CD14-positive monocyte (primary cell): ENCODE measurements around the gene SUCLG2. TPM values are rescaled to one million over a fixed set of nuclear protein-coding genes. Genes with fewer than 3 reads are reported as not detected.
A peak's percentile ranks its signal among the peaks of the same experiment; 100 is the strongest.

Source experiments
- DNase-seq, 3 donors: peaks; one replicate each; pipeline ENCODE4 v3.0.0-alpha.2; 2011 to 2022
- H2AFZ ChIP-seq: 2 replicates; pipeline ENCODE4 v1.6.0; 2012; ENCODE audit warnings: mild to moderate bottlenecking, low read depth, low read length, inconsistent platforms; ENCODE audit not compliant: insufficient read depth, poor library complexity, severe bottlenecking
- H3K27ac ChIP-seq, 2 donors: 1 replicate in 1 of 2; 2 replicates in 1 of 2; pipeline ENCODE4 v1.5.1; 2012 to 2013; ENCODE audit warnings: low read length in 2 of 2, control low read depth in 1 of 2, inconsistent platforms in 1 of 2, low read depth in 1 of 2, mild to moderate bottlenecking in 1 of 2
- H3K27me3 ChIP-seq, 2 donors: one replicate each; pipeline versions ENCODE4 v1.6.0 to v1.6.1; 2011 to 2013; ENCODE audit warnings: low read length in 2 of 2; ENCODE audit not compliant: control insufficient read depth in 2 of 2, insufficient read depth in 2 of 2
- H3K36me3 ChIP-seq, 2 donors: replicated peaks in 1 of 2; 1 replicate in 1 of 2; 2 replicates in 1 of 2; pipeline versions ENCODE4 v1.5.1 to v1.6.1; 2012 to 2013; ENCODE audit warnings: low read length in 2 of 2, control low read depth in 1 of 2, inconsistent platforms in 1 of 2, mild to moderate bottlenecking in 1 of 2; ENCODE audit not compliant: insufficient read depth in 2 of 2, control insufficient read depth in 1 of 2
- H3K4me1 ChIP-seq, 2 donors: 1 replicate in 1 of 2; 2 replicates in 1 of 2; pipeline versions ENCODE4 v1.5.1 to v1.6.1; 2012 to 2013; ENCODE audit warnings: low read length in 2 of 2, control low read depth in 1 of 2, inconsistent platforms in 1 of 2, mild to moderate bottlenecking in 1 of 2, moderate library complexity in 1 of 2; ENCODE audit not compliant: insufficient read depth in 2 of 2, control insufficient read depth in 1 of 2
- H3K4me2 ChIP-seq: replicated peaks from 2 replicates; pipeline ENCODE3; 2012; ENCODE audit warnings: low read length, moderate library complexity, mild to moderate bottlenecking; ENCODE audit not compliant: poor library complexity, severe bottlenecking; ENCODE audit errors: extremely low read depth
- H3K4me3 ChIP-seq, 3 experiments: fragments of 200-600 bp in 1 of 3; sonication (generic) in 1 of 3; replicated peaks in 1 of 3; 1 replicate in 2 of 3; 2 replicates in 1 of 3; pipeline ENCODE4 v1.5.1; 2011 to 2013; ENCODE audit warnings: low read length in 3 of 3, mild to moderate bottlenecking in 3 of 3, control low read depth in 2 of 3, low read depth in 2 of 3, inconsistent platforms in 1 of 3, moderate library complexity in 1 of 3
- H3K79me2 ChIP-seq: 2 replicates; pipeline ENCODE4 v1.6.0; 2012; ENCODE audit warnings: mild to moderate bottlenecking, control low read depth, inconsistent platforms, low read length, moderate library complexity; ENCODE audit not compliant: insufficient read depth
- H3K9ac ChIP-seq: 2 replicates; pipeline ENCODE4 v1.6.0; 2017; ENCODE audit warnings: low read length, mild to moderate bottlenecking; ENCODE audit not compliant: insufficient read depth, poor library complexity, severe bottlenecking
- H3K9me3 ChIP-seq, 2 donors: replicated peaks in 1 of 2; 1 replicate in 1 of 2; 2 replicates in 1 of 2; pipeline versions ENCODE4 v1.5.1 to v1.6.1; 2012 to 2013; ENCODE audit warnings: low read length in 2 of 2, control low read depth in 1 of 2; ENCODE audit not compliant: control insufficient read depth in 1 of 2, insufficient read depth in 1 of 2
- H4K20me1 ChIP-seq: 2 replicates; pipeline ENCODE4 v1.6.0; 2012; ENCODE audit warnings: mild to moderate bottlenecking, low read length, control low read depth, moderate library complexity; ENCODE audit not compliant: insufficient read depth
- H3K27ac Mint-ChIP-seq, 7 donors: one replicate each; pipeline ENCODE4 v1.8.0; 2020; ENCODE audit warnings: mild to moderate bottlenecking in 7 of 7, mixed read lengths in 7 of 7, moderate library complexity in 6 of 7, inconsistent platforms in 2 of 7
- H3K27me3 Mint-ChIP-seq, 3 donors: one replicate each; pipeline ENCODE4 v1.8.0; 2021 to 2022; ENCODE audit warnings: low read depth in 3 of 3, mild to moderate bottlenecking in 3 of 3, mixed read lengths in 3 of 3, moderate library complexity in 3 of 3, inconsistent platforms in 1 of 3
- H3K36me3 Mint-ChIP-seq, 2 donors: one replicate each; pipeline ENCODE4 v1.8.0; 2020; ENCODE audit warnings: mixed read lengths in 2 of 2, inconsistent platforms in 1 of 2, mild to moderate bottlenecking in 1 of 2
- H3K4me1 Mint-ChIP-seq: one replicate; pipeline ENCODE4 v1.8.0; 2020; ENCODE audit warnings: mild to moderate bottlenecking, mixed read lengths
- H3K4me3 Mint-ChIP-seq, 2 donors: one replicate each; pipeline ENCODE4 v1.8.0; 2020; ENCODE audit warnings: mild to moderate bottlenecking in 2 of 2, mixed read lengths in 2 of 2, moderate library complexity in 1 of 2
- H3K9me3 Mint-ChIP-seq, 7 donors: one replicate each; pipeline ENCODE4 v1.8.0; 2020 to 2022; ENCODE audit warnings: mixed read lengths in 7 of 7, mild to moderate bottlenecking in 6 of 7, moderate library complexity in 6 of 7, inconsistent platforms in 2 of 7
- WGBS: methylation state at CpG from one replicate; pipeline ENCODE4 v1.1.5; 2013; ENCODE audit warnings: missing lambda C conversion rate; ENCODE audit not compliant: insufficient coverage; 5-methylcytosine and 5-hydroxymethylcytosine counted together
- intact Hi-C, 2 donors: fragments of 100-400 bp; cut with micrococcal nuclease; formaldehyde crosslinking; loops; one replicate each; pipeline versions ENCODE4 v1.15.0 to v1.15.1; 2023
- polyA plus RNA-seq, 3 donors: library from polyadenylated mRNA; depleted of rRNA in 1 of 3; unstranded in 2 of 3; stranded (reverse) in 1 of 3; fragments of 300-500 nt in 2 of 3; fragments of >200 nt in 1 of 3; fragmentation: Illumina TruSeq in 2 of 3; gene quantifications; 1 replicate in 2 of 3; 2 replicates in 1 of 3; pipeline ENCODE4 v1.2.3, GENCODE V29; 2012 to 2021
- TF ChIP-seq, protein P1 (sequence below): fragments of 200-600 bp; IDR thresholded peaks from one replicate; pipeline ENCODE4 v1.8.0; 2022; ENCODE audit warnings: antibody characterized with exemption, mild to moderate bottlenecking

Gene SUCLG2
- polyA plus RNA-seq, 3 donors: 10.8 to 37.5 (median 32.9) TPM

DNA sequence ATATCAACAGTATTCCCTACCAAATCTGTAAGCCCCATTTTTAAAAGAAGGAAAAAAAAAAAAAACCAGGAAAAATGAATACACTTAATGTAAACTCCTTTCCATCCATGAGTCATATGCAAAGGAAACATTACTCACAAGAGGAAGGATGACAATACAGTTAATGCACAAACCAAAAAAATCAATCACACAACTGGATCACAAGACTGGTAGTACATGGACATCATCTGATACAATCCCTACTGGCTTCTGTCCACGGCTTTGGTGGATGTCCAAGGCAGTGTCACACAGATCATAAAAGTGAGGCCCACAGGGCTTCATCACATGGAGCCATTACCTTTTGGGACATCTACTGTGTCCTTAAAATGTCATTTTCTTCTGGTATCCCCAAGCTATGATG, 44.0 kb downstream of the SUCLG2 start:
- Mint-ChIP-seq H3K36me3 (peaks cover 62 to 72% of the 10 kb centered on the region in 2 donors), H3K9me3 (peaks cover 11 to 19% (median 14%) of the 10 kb centered on the region in 7 donors), H3K27ac (peak overlapping the region in 3 of 7 donors; percentile 30 to 78 (median 50)), H3K4me3 (no peak overlapping the region), H3K27me3 (peaks cover 0 to 4% (median 0%) of the 10 kb centered on the region in 3 donors), H3K4me1 (peaks cover 14% of the 10 kb centered on the region)
- peak in 1 of 3 donors; percentile 2 for DNase-seq
- WGBS: 83% methylated on average over 1 of the region's 1 CpG
- peaks cover 0 to 11% of the 10 kb centered on the region in 2 donors for H3K9me3 ChIP-seq
- no peaks in the 10 kb centered on the region for H3K27me3 ChIP-seq
- H3K4me2 ChIP-seq: no peak overlapping the region
- no peaks in the 10 kb centered on the region for H3K79me2 ChIP-seq
- no peak overlapping the region for H3K27ac ChIP-seq
- no peak overlapping the region for H3K4me3 ChIP-seq
- H3K36me3 ChIP-seq: peaks cover 41 to 55% of the 10 kb centered on the region in 2 donors
- H3K9ac ChIP-seq: no peak overlapping the region
- intact Hi-C loops: no loop called here
- H4K20me1 ChIP-seq: no peaks in the 10 kb centered on the region
- no peaks in the 10 kb centered on the region for H3K4me1 ChIP-seq
- TF ChIP-seq, protein P1, sequence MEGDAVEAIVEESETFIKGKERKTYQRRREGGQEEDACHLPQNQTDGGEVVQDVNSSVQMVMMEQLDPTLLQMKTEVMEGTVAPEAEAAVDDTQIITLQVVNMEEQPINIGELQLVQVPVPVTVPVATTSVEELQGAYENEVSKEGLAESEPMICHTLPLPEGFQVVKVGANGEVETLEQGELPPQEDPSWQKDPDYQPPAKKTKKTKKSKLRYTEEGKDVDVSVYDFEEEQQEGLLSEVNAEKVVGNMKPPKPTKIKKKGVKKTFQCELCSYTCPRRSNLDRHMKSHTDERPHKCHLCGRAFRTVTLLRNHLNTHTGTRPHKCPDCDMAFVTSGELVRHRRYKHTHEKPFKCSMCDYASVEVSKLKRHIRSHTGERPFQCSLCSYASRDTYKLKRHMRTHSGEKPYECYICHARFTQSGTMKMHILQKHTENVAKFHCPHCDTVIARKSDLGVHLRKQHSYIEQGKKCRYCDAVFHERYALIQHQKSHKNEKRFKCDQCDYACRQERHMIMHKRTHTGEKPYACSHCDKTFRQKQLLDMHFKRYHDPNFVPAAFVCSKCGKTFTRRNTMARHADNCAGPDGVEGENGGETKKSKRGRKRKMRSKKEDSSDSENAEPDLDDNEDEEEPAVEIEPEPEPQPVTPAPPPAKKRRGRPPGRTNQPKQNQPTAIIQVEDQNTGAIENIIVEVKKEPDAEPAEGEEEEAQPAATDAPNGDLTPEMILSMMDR: no peak
- H2AFZ ChIP-seq: no peak overlapping the region

DNA sequence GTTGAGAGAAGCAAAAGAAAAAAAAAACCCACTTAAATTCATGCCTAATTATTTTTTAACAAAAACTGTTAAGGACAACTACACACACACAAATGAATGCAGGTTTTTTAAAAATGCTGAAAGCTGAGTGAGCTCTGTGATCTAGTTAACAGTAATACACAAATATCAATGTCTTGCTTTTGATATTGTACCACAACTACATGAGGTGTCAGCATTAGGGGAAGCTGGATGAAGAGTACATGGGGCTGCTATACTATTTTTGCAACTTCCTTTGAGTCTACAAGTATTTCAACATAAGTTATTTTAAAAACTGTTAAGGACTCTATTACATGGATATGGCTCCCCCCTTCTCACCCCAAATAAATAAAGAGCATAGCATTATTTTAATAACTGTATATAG, 44.7 kb downstream of the SUCLG2 start:
- Histone ChIP-seq H4K20me1 (no peaks in the 10 kb centered on the region), H3K4me1 (no peaks in the 10 kb centered on the region), H3K4me3 (no peak overlapping the region), H3K27ac (no peak overlapping the region), H3K79me2 (no peaks in the 10 kb centered on the region), H3K4me2 (no peak overlapping the region), H3K9ac (no peak overlapping the region), H3K27me3 (no peaks in the 10 kb centered on the region), H2AFZ (no peak overlapping the region), H3K9me3 (peaks cover 0 to 11% of the 10 kb centered on the region in 2 donors), H3K36me3 (peaks cover 47 to 62% of the 10 kb centered on the region in 2 donors)
- Mint-ChIP-seq H3K4me1 (peaks cover 14% of the 10 kb centered on the region), H3K27me3 (peaks cover 0 to 4% (median 2%) of the 10 kb centered on the region in 3 donors), H3K27ac (no peak overlapping the region), H3K4me3 (no peak overlapping the region), H3K9me3 (peaks cover 11 to 19% (median 13%) of the 10 kb centered on the region in 7 donors), H3K36me3 (peaks cover 65 to 72% of the 10 kb centered on the region in 2 donors)
- TF ChIP-seq, protein P1: no peak
- no peak for DNase-seq
- intact Hi-C loops: no loop called here
